PC-3 (cell line): ENCODE results near the gene PAX7. TPM values are rescaled to one million over a fixed set of nuclear protein-coding genes. Genes with fewer than 3 reads are reported as not detected.

Source experiments
- ATAC-seq: fragments of 200-7000 bp; cut with Tn5 transposase; 2 replicates; pipeline ENCODE4 v1.9.1; 2020; ENCODE audit warnings: mild to moderate bottlenecking, moderate library complexity
- BruUV-seq: library from RNA; stranded (reverse); fragments of 400-500 nt; replicated peaks from 2 replicates; lab custom pipeline; 2021; lab: Mats Ljungman, UMichigan
- CTCF ChIA-PET: fragments of 300-600 bp; sonication (Branson Sonifier 250); formaldehyde crosslinking; loops from one replicate; lab custom pipeline; 2022; ENCODE audit warnings: antibody characterized with exemption; lab: Charles Lee
- POLR2A ChIA-PET: fragments of 300-600 bp; sonication (Branson Sonifier 250); formaldehyde crosslinking; loops from one replicate; lab custom pipeline; 2022; ENCODE audit warnings: antibody characterized with exemption; ENCODE audit not compliant: unreplicated experiment; lab: Charles Lee
- DNase-seq: peaks from one replicate; pipeline ENCODE4 v3.0.0-alpha.2; 2015
- H2AFZ ChIP-seq: fragments of 300-600 bp; sonication (generic); 2 replicates; pipeline ENCODE4 v1.6.0; 2016; ENCODE audit warnings: antibody characterized with exemption, low read length
- H3F3A ChIP-seq: fragments of 300-600 bp; sonication (generic); one replicate; pipeline ENCODE4 v1.6.0; 2017; ENCODE audit warnings: antibody characterized with exemption, low read length, control low read depth, mild to moderate bottlenecking; ENCODE audit not compliant: unreplicated experiment
- H3K27ac ChIP-seq: fragments of 300-600 bp; sonication (generic); 2 replicates; pipeline ENCODE4 v1.5.1; 2016; ENCODE audit warnings: mild to moderate bottlenecking, low read length
- H3K27me3 ChIP-seq: fragments of 300-600 bp; sonication (generic); 2 replicates; pipeline ENCODE4 v1.6.1; 2016; ENCODE audit warnings: low read length, mixed read lengths
- H3K36me3 ChIP-seq: fragments of 300-600 bp; sonication (generic); 2 replicates; pipeline ENCODE4 v1.6.1; 2016; ENCODE audit warnings: low read depth, mixed run types, low read length, mixed read lengths
- H3K4me1 ChIP-seq: fragments of 300-600 bp; sonication (generic); 2 replicates; pipeline ENCODE4 v1.5.1; 2016; ENCODE audit warnings: low read length; ENCODE audit not compliant: insufficient read depth
- H3K4me2 ChIP-seq: fragments of 300-600 bp; sonication (generic); 2 replicates; pipeline ENCODE4 v1.6.0; 2016; ENCODE audit warnings: low read length
- H3K4me3 ChIP-seq: fragments of 300-600 bp; sonication (generic); 2 replicates; pipeline ENCODE4 v1.5.1; 2016; ENCODE audit warnings: mild to moderate bottlenecking, low read length, mixed read lengths
- H3K79me2 ChIP-seq: fragments of 300-600 bp; sonication (generic); 2 replicates; pipeline ENCODE4 v1.6.1; 2017; ENCODE audit warnings: low read length, mixed read lengths
- H3K9ac ChIP-seq: fragments of 300-600 bp; sonication (generic); 2 replicates; pipeline ENCODE4 v1.6.0; 2016; ENCODE audit warnings: mild to moderate bottlenecking, low read length
- H3K9me2 ChIP-seq: fragments of 300-600 bp; sonication (generic); replicated peaks from 2 replicates; pipeline ENCODE4 v1.6.1; 2016; ENCODE audit warnings: mixed run types, low read length, mixed read lengths
- H3K9me3 ChIP-seq: fragments of 300-600 bp; sonication (generic); 2 replicates; pipeline ENCODE4 v1.6.1; 2016; ENCODE audit warnings: low read length, mixed read lengths
- H4K20me1 ChIP-seq: fragments of 300-600 bp; sonication (generic); 2 replicates; pipeline ENCODE4 v1.6.1; 2016; ENCODE audit warnings: low read length, mixed read lengths
- CTCF ChIP-seq: fragments of 300-600 bp; sonication (generic); conservative IDR thresholded peaks from 2 replicates; pipeline ENCODE4 v1.5.1; 2017; ENCODE audit warnings: antibody characterized with exemption, low read depth, mild to moderate bottlenecking, low read length
- EZH2 ChIP-seq: fragments of 300-600 bp; sonication (generic); IDR thresholded peaks from one replicate; pipeline ENCODE4 v1.6.1; 2017; ENCODE audit warnings: antibody characterized with exemption, mild to moderate bottlenecking, low read length; ENCODE audit not compliant: unreplicated experiment
- EZH2phosphoT487 ChIP-seq: fragments of 300-600 bp; sonication (generic); IDR thresholded peaks from 2 replicates; pipeline ENCODE4 v1.6.1; 2018; ENCODE audit warnings: mild to moderate bottlenecking, antibody characterized with exemption, low read length, borderline replicate concordance
- intact Hi-C: fragments of 100-400 bp; cut with micrococcal nuclease; formaldehyde crosslinking; loops from 2 replicates; pipeline ENCODE4 v1.9.0; 2023
- total RNA-seq: library from RNA; depleted of rRNA; stranded (reverse); fragments of >200 nt; gene quantifications from 2 replicates; pipeline ENCODE4 v1.2.3, GENCODE V29; 2014

Gene PAX7
- total RNA-seq, 1 experiment from 2014 or later: not detected

- peaks cover 99% of the 10 kb centered on the region for H3K27me3 ChIP-seq
- no TSS peak for BruUV-seq
- no peaks in the 10 kb centered on the region for H3K9me3 ChIP-seq
These were observed 7.6 kb downstream of the PAX7 start for GRCh38 chr1:18637962-18638834.

GRCh38 chr1:18638835-18639364, 8.3 kb downstream of the PAX7 start:
- Histone ChIP-seq H4K20me1 (no peaks in the 10 kb centered on the region), H3K4me1 (no peaks in the 10 kb centered on the region), H3K79me2 (no peaks in the 10 kb centered on the region), H3K9me3 (no peaks in the 10 kb centered on the region), H3K9ac (no peak overlapping the region), H3K4me2 (no peak overlapping the region), H2AFZ (no peak overlapping the region), H3K27me3 (peaks cover 99% of the 10 kb centered on the region), H3K27ac (no peak overlapping the region), H3K9me2 (no peaks in the 10 kb centered on the region), H3K36me3 (no peaks in the 10 kb centered on the region), H3F3A (no peaks in the 10 kb centered on the region), H3K4me3 (no peak overlapping the region)
- BruUV-seq: no TSS peak
- DNase-seq (no peak), ATAC-seq (no peak)
- ChIA-PET CTCF (no interaction called here), POLR2A (no interaction called here)
- intact Hi-C loops: no loop called here
- no peak for TF ChIP-seq EZH2phosphoT487
- TF ChIP-seq CTCF: no peak
- no peak for TF ChIP-seq EZH2

More at GRCh38 chr1:18637962-18638834, 7.6 kb downstream of the PAX7 start:
- H3K79me2 ChIP-seq: no peaks in the 10 kb centered on the region
- no peaks in the 10 kb centered on the region for H4K20me1 ChIP-seq
- ChIA-PET POLR2A (no interaction called here), CTCF (no interaction called here)
- 0 out of 2 replicates have a peak, but pooled peaks have one; percentile 3 for TF ChIP-seq EZH2phosphoT487
- no peak for TF ChIP-seq EZH2
- H3K9ac ChIP-seq: no peak overlapping the region
- no peaks in the 10 kb centered on the region for H3K36me3 ChIP-seq
- H3K4me3 ChIP-seq: no peak overlapping the region
- no peak overlapping the region for H3K27ac ChIP-seq
- H3K4me2 ChIP-seq: no peak overlapping the region
- DNase-seq: no peak
- H3F3A ChIP-seq: no peaks in the 10 kb centered on the region
- H3K9me2 ChIP-seq: no peaks in the 10 kb centered on the region
- no peak overlapping the region for H2AFZ ChIP-seq
- no peak for ATAC-seq
- intact Hi-C loops: no loop called here
- H3K4me1 ChIP-seq: no peaks in the 10 kb centered on the region

- no peaks in the 10 kb centered on the region for H3K4me1 ChIP-seq
- no peak overlapping the region for H2AFZ ChIP-seq
- no peaks in the 10 kb centered on the region for H3F3A ChIP-seq
- no peak overlapping the region for H3K4me2 ChIP-seq
- no peak overlapping the region for H3K4me3 ChIP-seq
- TF ChIP-seq EZH2 (no peak), CTCF (no peak), EZH2phosphoT487 (no peak)
- ChIA-PET CTCF (no interaction called here), POLR2A (no interaction called here)
- no peak overlapping the region for H3K9ac ChIP-seq
- peaks cover 99% of the 10 kb centered on the region for H3K27me3 ChIP-seq
- no peaks in the 10 kb centered on the region for H3K79me2 ChIP-seq
- ATAC-seq: no peak
- BruUV-seq: no TSS peak
- no peak overlapping the region for H3K27ac ChIP-seq
- H4K20me1 ChIP-seq: no peaks in the 10 kb centered on the region
- DNase-seq: no peak
- H3K9me3 ChIP-seq: no peaks in the 10 kb centered on the region
- no peaks in the 10 kb centered on the region for H3K36me3 ChIP-seq
- H3K9me2 ChIP-seq: no peaks in the 10 kb centered on the region
- intact Hi-C loops: loop anchor here (5.0 kb wide), 1 partner anchor 43 kb away; no protein-coding TSS in a partner anchor
These were observed 8.9 kb downstream of the PAX7 start for GRCh38 chr1:18639368-18640055.
